B cell (primary cell): Measurements from ENCODE around the gene COL5A1.

Experiments
- EZH2 ChIP-seq: IDR thresholded peaks from 2 replicates; pipeline ENCODE4 v1.6.1; 2012; ENCODE audit warnings: borderline replicate concordance, low read depth, mild to moderate bottlenecking, moderate library complexity, low read length; ENCODE audit not compliant: insufficient read depth, poor library complexity, severe bottlenecking
- TF ChIP-seq, protein P1 (sequence below): fragments of 200-600 bp; IDR thresholded peaks from one replicate; pipeline ENCODE4 v1.8.0; 2022; ENCODE audit warnings: antibody characterized with exemption, mild to moderate bottlenecking

- TF ChIP-seq, protein P1, sequence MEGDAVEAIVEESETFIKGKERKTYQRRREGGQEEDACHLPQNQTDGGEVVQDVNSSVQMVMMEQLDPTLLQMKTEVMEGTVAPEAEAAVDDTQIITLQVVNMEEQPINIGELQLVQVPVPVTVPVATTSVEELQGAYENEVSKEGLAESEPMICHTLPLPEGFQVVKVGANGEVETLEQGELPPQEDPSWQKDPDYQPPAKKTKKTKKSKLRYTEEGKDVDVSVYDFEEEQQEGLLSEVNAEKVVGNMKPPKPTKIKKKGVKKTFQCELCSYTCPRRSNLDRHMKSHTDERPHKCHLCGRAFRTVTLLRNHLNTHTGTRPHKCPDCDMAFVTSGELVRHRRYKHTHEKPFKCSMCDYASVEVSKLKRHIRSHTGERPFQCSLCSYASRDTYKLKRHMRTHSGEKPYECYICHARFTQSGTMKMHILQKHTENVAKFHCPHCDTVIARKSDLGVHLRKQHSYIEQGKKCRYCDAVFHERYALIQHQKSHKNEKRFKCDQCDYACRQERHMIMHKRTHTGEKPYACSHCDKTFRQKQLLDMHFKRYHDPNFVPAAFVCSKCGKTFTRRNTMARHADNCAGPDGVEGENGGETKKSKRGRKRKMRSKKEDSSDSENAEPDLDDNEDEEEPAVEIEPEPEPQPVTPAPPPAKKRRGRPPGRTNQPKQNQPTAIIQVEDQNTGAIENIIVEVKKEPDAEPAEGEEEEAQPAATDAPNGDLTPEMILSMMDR: no peak
- TF ChIP-seq EZH2: no peak
These were observed 36.8 kb upstream of the COL5A1 start for GRCh38 chr9:134604834-134605233.
